Parathyroid adenoma (tissue), 2 donors: ENCODE results near the gene PTPRF.

Experiments used
- H2AFZ ChIP-seq: fragments of 300-600 bp; sonication (generic); one replicate; pipeline ENCODE4 v1.7.0; 2017; ENCODE audit warnings: antibody characterized with exemption, mild to moderate bottlenecking
- H3K27ac ChIP-seq: fragments of 300-600 bp; sonication (generic); one replicate; pipeline ENCODE4 v1.7.0; 2017
- H3K27me3 ChIP-seq: fragments of 300-600 bp; sonication (generic); one replicate; pipeline ENCODE4 v1.7.0; 2017; ENCODE audit warnings: low read length; ENCODE audit not compliant: control insufficient read depth, insufficient read depth
- H3K36me3 ChIP-seq: fragments of 300-600 bp; sonication (generic); one replicate; pipeline ENCODE4 v1.7.0; 2017; ENCODE audit warnings: low read length; ENCODE audit not compliant: control insufficient read depth, insufficient read depth
- H3K4me1 ChIP-seq: fragments of 300-600 bp; sonication (generic); one replicate; pipeline ENCODE4 v1.7.0; 2017; ENCODE audit warnings: control low read depth
- H3K4me2 ChIP-seq: fragments of 300-600 bp; sonication (generic); one replicate; pipeline ENCODE4 v1.7.0; 2017; ENCODE audit warnings: low read length
- H3K4me3 ChIP-seq: fragments of 300-600 bp; sonication (generic); one replicate; pipeline ENCODE4 v1.7.0; 2017; ENCODE audit warnings: low read depth, low read length
- H3K79me2 ChIP-seq: fragments of 300-600 bp; sonication (generic); one replicate; pipeline ENCODE4 v1.7.0; 2017; ENCODE audit warnings: control low read depth
- H3K9ac ChIP-seq: fragments of 300-600 bp; sonication (generic); one replicate; pipeline ENCODE4 v1.7.0; 2017; ENCODE audit warnings: mild to moderate bottlenecking
- H3K9me3 ChIP-seq: fragments of 300-600 bp; sonication (generic); one replicate; pipeline ENCODE4 v1.7.0; 2017; ENCODE audit warnings: low read length; ENCODE audit not compliant: control insufficient read depth
- CTCF ChIP-seq: fragments of 300-600 bp; sonication (generic); IDR thresholded peaks from one replicate; pipeline ENCODE4 v1.7.0; 2017; ENCODE audit warnings: antibody characterized with exemption, mild to moderate bottlenecking
- donor health status: primary hyperparathyroidism.

The PTPRF gene

GRCh38 chr1:43648221-43648847, 117.7 kb downstream of the PTPRF start:
- H3K27me3 ChIP-seq: no peaks in the 10 kb centered on the region
- no peaks in the 10 kb centered on the region for H3K36me3 ChIP-seq
- H3K4me3 ChIP-seq: no peak overlapping the region
- no peak overlapping the region for H3K9ac ChIP-seq
- H3K27ac ChIP-seq: no peak overlapping the region
- H2AFZ ChIP-seq: peak overlapping the region; percentile 38
- H3K4me1 ChIP-seq: peaks cover 4% of the 10 kb centered on the region
- no peak overlapping the region for H3K4me2 ChIP-seq
- TF ChIP-seq CTCF: no peak
- no peaks in the 10 kb centered on the region for H3K9me3 ChIP-seq
- no peaks in the 10 kb centered on the region for H3K79me2 ChIP-seq

- Histone ChIP-seq H3K27ac (peak overlapping the region; percentile 98), H2AFZ (peak overlapping the region; percentile 88), H3K4me3 (peak overlapping the region; percentile 94), H3K9ac (no peak overlapping the region), H3K36me3 (no peaks in the 10 kb centered on the region), H3K27me3 (no peaks in the 10 kb centered on the region), H3K4me1 (peaks cover 4% of the 10 kb centered on the region), H3K79me2 (peaks cover 2% of the 10 kb centered on the region), H3K9me3 (no peaks in the 10 kb centered on the region), H3K4me2 (peak overlapping the region; percentile 99)
- no peak for TF ChIP-seq CTCF
Measured at GRCh38 chr1:43648876-43649477, 118.3 kb downstream of the PTPRF start.

- TF ChIP-seq CTCF: no peak
- Histone ChIP-seq H2AFZ (peak overlapping the region; percentile 88), H3K4me3 (peak overlapping the region; percentile 94), H3K4me1 (peaks cover 4% of the 10 kb centered on the region), H3K36me3 (no peaks in the 10 kb centered on the region), H3K79me2 (peaks cover 3% of the 10 kb centered on the region), H3K9ac (peak overlapping the region; percentile 28), H3K27ac (peak overlapping the region; percentile 98), H3K27me3 (no peaks in the 10 kb centered on the region), H3K9me3 (no peaks in the 10 kb centered on the region), H3K4me2 (peak overlapping the region; percentile 83)
Measured at GRCh38 chr1:43650310-43651085, 119.8 kb downstream of the PTPRF start.

- no peaks in the 10 kb centered on the region for H3K27me3 ChIP-seq
- peak overlapping the region; percentile 94 for H3K4me3 ChIP-seq
- TF ChIP-seq CTCF: no peak
- H3K4me1 ChIP-seq: peaks cover 4% of the 10 kb centered on the region
- no peaks in the 10 kb centered on the region for H3K36me3 ChIP-seq
- peaks cover 5% of the 10 kb centered on the region for H3K79me2 ChIP-seq
- no peaks in the 10 kb centered on the region for H3K9me3 ChIP-seq
- no peak overlapping the region for H2AFZ ChIP-seq
- no peak overlapping the region for H3K27ac ChIP-seq
- H3K4me2 ChIP-seq: peak overlapping the region; percentile 83
- H3K9ac ChIP-seq: no peak overlapping the region
Measured at GRCh38 chr1:43651188-43651587, 120.5 kb downstream of the PTPRF start.
